Ascending aorta (tissue), 2 donors: Measurements from ENCODE around the gene LAP3. TPM values are rescaled to one million over a fixed set of nuclear protein-coding genes. Genes with fewer than 3 reads are reported as not detected.
"Not testable (repeated sequence)": the region's sequence is repeated elsewhere in the genome, so short reads cannot be mapped to it uniquely, and the experiment has no call there.

Experiments used
- DNase-seq, 2 donors: peaks; one replicate each; pipeline ENCODE4 v3.0.0-alpha.2; 2019; ENCODE audit warnings: low spot score in 2 of 2
- H3K27ac ChIP-seq, 2 donors: fragments of 200-600 bp; sonication (generic); one replicate each; pipeline ENCODE4 v1.5.1; 2016 to 2017; ENCODE audit warnings: mild to moderate bottlenecking in 1 of 2
- H3K27me3 ChIP-seq: fragments of 200-600 bp; sonication (generic); one replicate; pipeline ENCODE4 v1.5.1; 2017
- H3K36me3 ChIP-seq, 2 donors: fragments of 200-600 bp; sonication (generic); one replicate each; pipeline ENCODE4 v1.5.1; 2016
- H3K4me1 ChIP-seq, 2 donors: fragments of 200-600 bp; sonication (generic); one replicate each; pipeline ENCODE4 v1.5.1; 2016 to 2017; ENCODE audit warnings: mild to moderate bottlenecking in 1 of 2
- H3K4me3 ChIP-seq, 2 donors: fragments of 200-600 bp; sonication (generic); one replicate each; pipeline ENCODE4 v1.5.1; 2016 to 2017; ENCODE audit warnings: mild to moderate bottlenecking in 1 of 2
- H3K9me3 ChIP-seq, 2 donors: fragments of 200-600 bp; sonication (generic); one replicate each; pipeline ENCODE4 v1.5.1; 2016
- CTCF ChIP-seq, 3 experiments: fragments of 200-600 bp in 2 of 3; fragments of 450-650 bp in 1 of 3; sonication (generic) in 2 of 3; IDR thresholded peaks; one replicate each; pipeline ENCODE4 v1.5.1; 2016 to 2019; ENCODE audit warnings: antibody characterized with exemption in 3 of 3, mild to moderate bottlenecking in 1 of 3, moderate library complexity in 1 of 3
- intact Hi-C: fragments of 100-400 bp; cut with DNase I; formaldehyde crosslinking; loops from one replicate; pipeline ENCODE4 v1.15.1; 2023
- total RNA-seq: library from RNA; depleted of rRNA; stranded (reverse); fragments of >200 nt; gene quantifications from one replicate; pipeline ENCODE4 v1.1.0, GENCODE V29; 2016

Gene LAP3
- total RNA-seq, 1 donor from 2014 or later: 60.3 TPM

GRCh38 chr4:17535906-17536305 lies 41.1 kb upstream of the LAP3 start:
- no peaks in the 10 kb centered on the region for H3K36me3 ChIP-seq
- no peak overlapping the region for H3K27ac ChIP-seq
- no peaks in the 10 kb centered on the region for H3K4me1 ChIP-seq
- H3K27me3 ChIP-seq: no peaks in the 10 kb centered on the region
- no peak for TF ChIP-seq CTCF (IDR thresholded peaks at IDR 0.05)
- no peak for DNase-seq
- H3K9me3 ChIP-seq: no peaks in the 10 kb centered on the region
- intact Hi-C loops: no loop called here
- H3K4me3 ChIP-seq: no peak overlapping the region

GRCh38 chr4:17537060-17537459 lies 39.9 kb upstream of the LAP3 start:
- not testable (repeated sequence) for H3K4me1 ChIP-seq, H3K9me3 ChIP-seq

GRCh38 chr4:17544205-17544604 lies 32.8 kb upstream of the LAP3 start:
- Histone ChIP-seq H3K27me3 (no peaks in the 10 kb centered on the region), H3K36me3 (no peaks in the 10 kb centered on the region), H3K27ac (no peak overlapping the region), H3K9me3 (no peaks in the 10 kb centered on the region), H3K4me1 (no peaks in the 10 kb centered on the region), H3K4me3 (no peak overlapping the region)
- DNase-seq: no peak
- intact Hi-C loops: no loop called here
- no peak for TF ChIP-seq CTCF (IDR thresholded peaks at IDR 0.05)

More at GRCh38 chr4:17537060-17537459, 39.9 kb upstream of the LAP3 start:
- H3K27ac ChIP-seq, H3K4me3 ChIP-seq, intact Hi-C loops, DNase-seq, H3K27me3 ChIP-seq, H3K36me3 ChIP-seq: not testable (repeated sequence)

- no peaks in the 10 kb centered on the region for H3K36me3 ChIP-seq
- H3K27ac ChIP-seq: no peak overlapping the region
Measured at GRCh38 chr4:17544831-17545234, 32.2 kb upstream of the LAP3 start.

GRCh38 chr4:17545374-17546140 lies 31.4 kb upstream of the LAP3 start:
- TF ChIP-seq CTCF (IDR thresholded peaks at IDR 0.05): no peak
- H3K9me3 ChIP-seq: no peaks in the 10 kb centered on the region
- H3K27me3 ChIP-seq: no peaks in the 10 kb centered on the region
- H3K27ac ChIP-seq: no peak overlapping the region
- DNase-seq: no peak
- H3K4me1 ChIP-seq: no peaks in the 10 kb centered on the region
- intact Hi-C loops: loop anchor here (5.0 kb wide), 1 partner anchor 1047 kb away; no protein-coding TSS in a partner anchor
- H3K4me3 ChIP-seq: no peak overlapping the region
- no peaks in the 10 kb centered on the region for H3K36me3 ChIP-seq

More at GRCh38 chr4:17544831-17545234, 32.2 kb upstream of the LAP3 start:
- Histone ChIP-seq H3K9me3 (no peaks in the 10 kb centered on the region), H3K27me3 (no peaks in the 10 kb centered on the region), H3K4me1 (no peaks in the 10 kb centered on the region), H3K4me3 (no peak overlapping the region)
- intact Hi-C loops: loop anchor here (5.0 kb wide), 1 partner anchor 1047 kb away; no protein-coding TSS in a partner anchor
- TF ChIP-seq CTCF (IDR thresholded peaks at IDR 0.05): no peak
- no peak for DNase-seq

GRCh38 chr4:17546222-17546621 lies 30.8 kb upstream of the LAP3 start:
- no peak for DNase-seq
- H3K27me3 ChIP-seq: no peaks in the 10 kb centered on the region
- no peaks in the 10 kb centered on the region for H3K4me1 ChIP-seq
- H3K4me3 ChIP-seq: no peak overlapping the region
- H3K36me3 ChIP-seq: no peaks in the 10 kb centered on the region
- H3K27ac ChIP-seq: no peak overlapping the region
- H3K9me3 ChIP-seq: no peaks in the 10 kb centered on the region
- intact Hi-C loops: loop anchor here (5.0 kb wide), 1 partner anchor 1046 kb away; no protein-coding TSS in a partner anchor
- no peak for TF ChIP-seq CTCF (IDR thresholded peaks at IDR 0.05)
